H9 (cell line): ENCODE results near the gene HCK. TPM values are rescaled to one million over a fixed set of nuclear protein-coding genes. Genes with fewer than 3 reads are reported as not detected.

Experiments used
- DNase-seq: peaks from one replicate; pipeline ENCODE4 v3.0.0-alpha.2; 2017
- H2AFZ ChIP-seq: one replicate; pipeline ENCODE4 v1.6.1; 2013; ENCODE audit warnings: mild to moderate bottlenecking, low read length, control low read depth, moderate library complexity
- H2AK5ac ChIP-seq: 2 replicates; pipeline ENCODE4 v1.6.1; 2013; ENCODE audit warnings: low read length, control low read depth, mixed read lengths; ENCODE audit not compliant: insufficient read length
- H2BK120ac ChIP-seq: one replicate; pipeline ENCODE4 v1.6.1; 2013; ENCODE audit warnings: low read depth, mild to moderate bottlenecking, low read length, control low read depth, inconsistent platforms; ENCODE audit not compliant: poor library complexity, severe bottlenecking
- H2BK12ac ChIP-seq: 2 replicates; pipeline ENCODE4 v1.6.1; 2013; ENCODE audit warnings: low read length, control low read depth, mixed read lengths, low read depth; ENCODE audit not compliant: insufficient read length
- H2BK15ac ChIP-seq: 2 replicates; pipeline ENCODE4 v1.6.1; 2013; ENCODE audit warnings: low read depth, low read length, control low read depth
- H2BK20ac ChIP-seq: one replicate; pipeline ENCODE4 v1.6.1; 2013; ENCODE audit warnings: low read depth, mild to moderate bottlenecking, low read length, control low read depth, inconsistent platforms; ENCODE audit not compliant: poor library complexity, severe bottlenecking
- H2BK5ac ChIP-seq: 2 replicates; pipeline ENCODE4 v1.6.1; 2013; ENCODE audit warnings: low read length, control low read depth, mixed read lengths; ENCODE audit not compliant: insufficient read length
- H3K14ac ChIP-seq: 2 replicates; pipeline ENCODE4 v1.6.1; 2013; ENCODE audit warnings: low read length, control low read depth; ENCODE audit not compliant: insufficient read depth
- H3K18ac ChIP-seq: 2 replicates; pipeline ENCODE4 v1.6.1; 2013; ENCODE audit warnings: low read depth, mild to moderate bottlenecking, mixed read lengths, low read length, control low read depth; ENCODE audit not compliant: insufficient read length
- H3K23ac ChIP-seq: 2 replicates; pipeline ENCODE4 v1.6.1; 2013; ENCODE audit warnings: low read length, control low read depth, mixed read lengths, low read depth; ENCODE audit not compliant: insufficient read length
- H3K23me2 ChIP-seq: 2 replicates; pipeline ENCODE4 v1.6.1; 2013; ENCODE audit warnings: low read depth, mild to moderate bottlenecking, mixed read lengths, low read length, control low read depth; ENCODE audit not compliant: insufficient read length, poor library complexity, severe bottlenecking
- H3K27ac ChIP-seq: 2 replicates; pipeline ENCODE4 v1.5.1; 2013; ENCODE audit warnings: low read length, control low read depth, mixed read lengths, low read depth; ENCODE audit not compliant: insufficient read length
- H3K27me3 ChIP-seq: 2 replicates; pipeline ENCODE4 v1.6.1; 2013; ENCODE audit warnings: low read length, control low read depth, inconsistent platforms; ENCODE audit not compliant: insufficient read depth
- H3K4ac ChIP-seq: 2 replicates; pipeline ENCODE4 v1.6.1; 2013; ENCODE audit warnings: low read depth, mild to moderate bottlenecking, control low read depth, inconsistent platforms, low read length, moderate library complexity
- H3K4me1 ChIP-seq: 2 replicates; pipeline ENCODE4 v1.6.1; 2013; ENCODE audit warnings: low read length, control low read depth, inconsistent platforms; ENCODE audit not compliant: insufficient read depth
- H3K4me2 ChIP-seq: 2 replicates; pipeline ENCODE4 v1.6.1; 2013; ENCODE audit warnings: low read length, control low read depth, mixed read lengths; ENCODE audit not compliant: insufficient read length, insufficient read depth
- H3K56ac ChIP-seq: 2 replicates; pipeline ENCODE4 v1.6.1; 2013; ENCODE audit warnings: low read depth, mild to moderate bottlenecking, mixed read lengths, low read length, control low read depth; ENCODE audit not compliant: insufficient read length
- H3K79me1 ChIP-seq: 2 replicates; pipeline ENCODE4 v1.6.1; 2013; ENCODE audit warnings: low read depth, mild to moderate bottlenecking, moderate library complexity, low read length, control low read depth, inconsistent platforms; ENCODE audit not compliant: insufficient read depth, poor library complexity, severe bottlenecking
- H3K79me2 ChIP-seq: 2 replicates; pipeline ENCODE4 v1.6.1; 2013; ENCODE audit warnings: low read length, control low read depth, inconsistent platforms; ENCODE audit not compliant: insufficient read depth
- H3K9ac ChIP-seq: 2 replicates; pipeline ENCODE4 v1.6.1; 2013; ENCODE audit warnings: low read length, control low read depth, mixed read lengths; ENCODE audit not compliant: insufficient read length; ENCODE audit errors: extremely low read depth
- H3K9me3 ChIP-seq: one replicate; pipeline ENCODE4 v1.6.1; 2013; ENCODE audit warnings: low read depth, low read length, inconsistent platforms; ENCODE audit not compliant: control insufficient read depth
- H3T11ph ChIP-seq: one replicate; pipeline ENCODE4 v1.6.1; 2013; ENCODE audit warnings: mild to moderate bottlenecking, low read length, control low read depth, inconsistent platforms
- H4K20me1 ChIP-seq: one replicate; pipeline ENCODE4 v1.6.1; 2013; ENCODE audit not compliant: control insufficient read depth, insufficient read length, insufficient read depth
- H4K5ac ChIP-seq: 2 replicates; pipeline ENCODE4 v1.6.1; 2013; ENCODE audit warnings: low read depth, mild to moderate bottlenecking, mixed read lengths, low read length, control low read depth; ENCODE audit not compliant: insufficient read length
- H4K8ac ChIP-seq: replicated peaks from 2 replicates; pipeline ENCODE4 v1.6.1; 2013; ENCODE audit warnings: low read length, control low read depth, mixed read lengths, low read depth; ENCODE audit not compliant: insufficient read length
- H4K91ac ChIP-seq: 2 replicates; pipeline ENCODE4 v1.6.1; 2013; ENCODE audit warnings: low read depth, mild to moderate bottlenecking, moderate library complexity, mixed read lengths, low read length, control low read depth; ENCODE audit not compliant: insufficient read length
- H3K27ac Mint-ChIP-seq, 3 experiments: 2 replicates in 2 of 3; 3 replicates in 1 of 3; pipeline ENCODE4 v1.8.0; 2020 to 2021; ENCODE audit warnings: mixed read lengths in 3 of 3, mild to moderate bottlenecking in 1 of 3, moderate library complexity in 1 of 3
- H3K27me3 Mint-ChIP-seq: 2 replicates; pipeline ENCODE4 v1.8.0; 2021; ENCODE audit warnings: low read depth, mild to moderate bottlenecking, moderate library complexity, mixed read lengths
- H3K36me3 Mint-ChIP-seq, 3 experiments: 2 replicates in 2 of 3; 3 replicates in 1 of 3; pipeline ENCODE4 v1.8.0; 2020 to 2021; ENCODE audit warnings: low read depth in 3 of 3, mixed read lengths in 3 of 3; ENCODE audit not compliant: insufficient read depth in 1 of 3
- H3K4me1 Mint-ChIP-seq, 2 experiments: 2 replicates each; pipeline ENCODE4 v1.8.0; 2020; ENCODE audit warnings: mixed read lengths in 2 of 2
- H3K4me3 Mint-ChIP-seq, 2 experiments: 2 replicates in 1 of 2; 3 replicates in 1 of 2; pipeline ENCODE4 v1.8.0; 2020 to 2021; ENCODE audit warnings: mild to moderate bottlenecking in 2 of 2, mixed read lengths in 2 of 2, moderate library complexity in 1 of 2
- H3K9me3 Mint-ChIP-seq, 2 experiments: 2 replicates in 1 of 2; 3 replicates in 1 of 2; pipeline ENCODE4 v1.8.0; 2020; ENCODE audit warnings: mild to moderate bottlenecking in 2 of 2, mixed read lengths in 2 of 2, moderate library complexity in 1 of 2
- CTCF ChIP-seq: fragments of 200-600 bp; sonication (generic); conservative IDR thresholded peaks from 3 replicates; pipeline ENCODE4 v1.8.0; 2021; ENCODE audit warnings: antibody characterized with exemption, mild to moderate bottlenecking
- WGBS: extraction: QIAGEN DNeasy Blood & Tissue Kit; methylation state at CpG from one replicate; pipeline ENCODE4 v1.1.7; 2013; ENCODE audit warnings: missing lambda C conversion rate, low lambda C conversion rate, mixed read lengths; ENCODE audit not compliant: insufficient read length; ENCODE audit errors: extremely low coverage; 5-methylcytosine and 5-hydroxymethylcytosine counted together
- total RNA-seq: library from RNA; stranded (reverse); gene quantifications from 2 replicates; pipeline ENCODE4 v1.2.1, GENCODE V29; 2021

Gene HCK
- total RNA-seq, 1 experiment from 2014 or later, result 1.7 TPM

GRCh38 chr20:32064667-32065066 is 12.6 kb downstream of the HCK start:
- Histone ChIP-seq H2AFZ (no peak overlapping the region), H3K79me1 (no peaks in the 10 kb centered on the region), H3K9me3 (no peaks in the 10 kb centered on the region), H2BK20ac (no peak overlapping the region), H3K4me2 (no peak overlapping the region), H3K18ac (no peak overlapping the region), H2AK5ac (no peak overlapping the region), H4K20me1 (no peaks in the 10 kb centered on the region), H3K27me3 (no peaks in the 10 kb centered on the region), H3T11ph (no peak overlapping the region), H4K91ac (no peak overlapping the region), H4K5ac (no peak overlapping the region), H3K27ac (no peak overlapping the region), H3K79me2 (no peaks in the 10 kb centered on the region), H3K23me2 (no peaks in the 10 kb centered on the region), H3K14ac (no peak overlapping the region), H2BK15ac (no peak overlapping the region), H2BK12ac (no peak overlapping the region), H4K8ac (no peak overlapping the region), H3K23ac (no peak overlapping the region), H3K4ac (no peak overlapping the region), H3K56ac (no peak overlapping the region), H3K9ac (no peak overlapping the region), H3K4me1 (no peaks in the 10 kb centered on the region), H2BK120ac (no peak overlapping the region), H2BK5ac (no peak overlapping the region)
- H3K4me3 Mint-ChIP-seq, result no peak overlapping the region
- peaks cover 28% of the 10 kb centered on the region for H3K27me3 Mint-ChIP-seq
- H3K36me3 Mint-ChIP-seq, result no peaks in the 10 kb centered on the region
- TF ChIP-seq CTCF, result no peak
- H3K9me3 Mint-ChIP-seq, result no peaks in the 10 kb centered on the region
- no peak overlapping the region for H3K27ac Mint-ChIP-seq
- no peak for DNase-seq
- peaks cover 16 to 19% of the 10 kb centered on the region in 2 experiments for H3K4me1 Mint-ChIP-seq
- no CpG with 5 or more reads among the region's 7 CpGs for WGBS
